ENCODE results near the gene AP3D1. TPM values are rescaled to one million over a fixed set of nuclear protein-coding genes. Genes with fewer than 3 reads are reported as not detected.
"Not testable (repeated sequence)": the region's sequence is repeated elsewhere in the genome, so short reads cannot be mapped to it uniquely, and the experiment has no call there.

Gene AP3D1
- total RNA-seq, 3 donors from 2014 or later: 91.9 to 109 (median 108) TPM

GRCh38 chr19:2089001-2089711 lies 62.2 kb downstream of the AP3D1 start:
- H3K4me1 Mint-ChIP-seq (ENCODE audit: low read depth): peaks cover 72% of the 10 kb centered on the region
- DNase-seq (no peak), ATAC-seq (no peak)
- no peak overlapping the region for H3K4me3 Mint-ChIP-seq
- peaks cover 5% of the 10 kb centered on the region for H3K36me3 Mint-ChIP-seq (ENCODE audit: insufficient read depth)
- H3K27me3 Mint-ChIP-seq (ENCODE audit: low read depth): no peaks in the 10 kb centered on the region
- H3K9me3 Mint-ChIP-seq: no peaks in the 10 kb centered on the region

GRCh38 chr19:2087621-2088100 lies 63.7 kb downstream of the AP3D1 start:
- ATAC-seq (no peak), DNase-seq (no peak)
- peak overlapping the region; percentile 67 for H3K4me3 Mint-ChIP-seq
- no peaks in the 10 kb centered on the region for H3K9me3 Mint-ChIP-seq
- H3K36me3 Mint-ChIP-seq (ENCODE audit: insufficient read depth): peaks cover 5% of the 10 kb centered on the region
- peaks cover 65% of the 10 kb centered on the region for H3K4me1 Mint-ChIP-seq (ENCODE audit: low read depth)
- H3K27me3 Mint-ChIP-seq (ENCODE audit: low read depth): no peaks in the 10 kb centered on the region

- peak; percentile 26 to 28 for ATAC-seq
- DNase-seq; H3K9me3 Mint-ChIP-seq; H3K27me3 Mint-ChIP-seq (ENCODE audit: low read depth); H3K36me3 Mint-ChIP-seq (ENCODE audit: insufficient read depth): not testable (repeated sequence)
- H3K4me3 Mint-ChIP-seq: peak overlapping the region; percentile 67
- H3K4me1 Mint-ChIP-seq (ENCODE audit: low read depth): peaks cover 67% of the 10 kb centered on the region
Observed at GRCh38 chr19:2086695-2087620, 64.4 kb downstream of the AP3D1 start.

DNA sequence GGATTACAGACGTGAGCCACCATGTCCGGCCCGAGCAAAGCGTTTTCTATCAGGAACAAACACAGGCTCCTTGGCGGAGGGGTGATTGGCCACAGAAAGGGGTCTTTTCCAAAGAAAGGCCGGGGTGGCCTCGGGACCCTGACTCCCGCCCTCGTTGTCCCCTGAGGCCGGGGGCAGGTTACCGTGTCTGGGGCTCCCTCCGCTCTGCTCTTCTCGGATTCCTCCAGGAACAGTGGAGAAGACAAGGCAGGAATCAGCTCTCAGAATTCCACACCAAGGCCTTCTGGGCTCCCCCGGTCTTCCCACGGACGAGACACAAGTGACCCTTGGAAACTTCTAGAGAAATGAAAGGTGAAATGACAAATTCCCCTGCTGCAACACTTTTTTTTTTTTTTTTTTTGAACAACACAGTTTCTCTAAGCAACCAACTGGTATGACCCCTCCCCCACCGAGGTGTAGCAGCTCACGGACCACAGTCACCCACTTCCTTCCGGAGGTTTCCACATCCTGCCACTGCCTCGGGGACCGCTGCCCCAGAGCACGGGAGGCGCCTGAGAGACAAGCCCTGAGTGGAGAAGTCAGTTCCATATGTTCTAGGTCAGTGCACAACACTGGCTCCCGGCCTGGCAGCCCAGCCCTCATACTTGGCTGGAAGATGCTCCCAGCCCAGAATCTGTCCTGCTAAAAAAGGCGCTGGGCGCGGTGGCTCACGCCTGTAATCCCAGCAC lies 66.2 kb downstream of the AP3D1 start:
- peaks cover 10% of the 10 kb centered on the region for H3K36me3 Mint-ChIP-seq (ENCODE audit: insufficient read depth)
- H3K4me1 Mint-ChIP-seq (ENCODE audit: low read depth): peaks cover 71% of the 10 kb centered on the region
- DNase-seq (peak; percentile 83), ATAC-seq (peak; percentile 72 to 74)
- H3K27me3 Mint-ChIP-seq (ENCODE audit: low read depth): no peaks in the 10 kb centered on the region
- H3K9me3 Mint-ChIP-seq: no peaks in the 10 kb centered on the region
- H3K4me3 Mint-ChIP-seq: peak overlapping the region; percentile 94

- DNase-seq (peak; percentile 60), ATAC-seq (peak; percentile 30 to 33)
- Mint-ChIP-seq H3K4me3 (peak overlapping the region; percentile 94), H3K9me3 (no peaks in the 10 kb centered on the region), H3K4me1 (ENCODE audit: low read depth) (peaks cover 63% of the 10 kb centered on the region), H3K36me3 (ENCODE audit: insufficient read depth) (peaks cover 17% of the 10 kb centered on the region), H3K27me3 (ENCODE audit: low read depth) (no peaks in the 10 kb centered on the region)
Observed at GRCh38 chr19:2083174-2083854, 68.1 kb downstream of the AP3D1 start.

- Mint-ChIP-seq H3K27me3 (ENCODE audit: low read depth) (no peaks in the 10 kb centered on the region), H3K36me3 (ENCODE audit: insufficient read depth) (peaks cover 17% of the 10 kb centered on the region), H3K9me3 (no peaks in the 10 kb centered on the region), H3K4me3 (peak overlapping the region; percentile 94), H3K4me1 (ENCODE audit: low read depth) (peaks cover 51% of the 10 kb centered on the region)
- ATAC-seq (peak; percentile 17 to 33), DNase-seq (no peak)
Observed at GRCh38 chr19:2081873-2082810, 69.2 kb downstream of the AP3D1 start.

- no peak for DNase-seq
- H3K36me3 Mint-ChIP-seq (ENCODE audit: insufficient read depth): peaks cover 22% of the 10 kb centered on the region
- no peak for ATAC-seq
- H3K27me3 Mint-ChIP-seq (ENCODE audit: low read depth): no peaks in the 10 kb centered on the region
- no peaks in the 10 kb centered on the region for H3K9me3 Mint-ChIP-seq
- H3K4me1 Mint-ChIP-seq (ENCODE audit: low read depth): peaks cover 40% of the 10 kb centered on the region
- peak overlapping the region; percentile 94 for H3K4me3 Mint-ChIP-seq
Observed at GRCh38 chr19:2080336-2080988, 70.9 kb downstream of the AP3D1 start.

DNA sequence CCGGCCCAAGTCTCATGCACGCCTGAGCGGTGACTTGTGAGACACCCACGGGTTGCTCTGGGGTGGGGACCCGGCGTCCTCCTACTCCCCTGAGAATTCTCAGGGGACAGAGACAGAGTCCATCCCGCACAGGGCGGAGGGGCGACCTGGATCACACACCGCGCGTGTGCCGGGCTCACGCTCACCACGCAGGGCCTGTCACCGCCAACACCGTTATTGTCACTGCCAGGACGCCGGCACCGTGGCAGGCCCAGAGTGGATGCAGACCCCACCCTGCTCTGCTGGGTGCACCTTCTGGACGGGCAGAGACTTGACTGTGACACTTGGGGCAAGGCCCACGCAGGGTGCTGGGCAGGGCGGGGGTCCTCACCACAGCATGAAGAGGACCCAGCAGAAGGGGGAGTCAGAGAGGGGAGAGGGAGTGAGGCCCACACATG lies 71.5 kb downstream of the AP3D1 start:
- peaks cover 36% of the 10 kb centered on the region for H3K4me1 Mint-ChIP-seq (ENCODE audit: low read depth)
- ATAC-seq: no peak
- H3K27me3 Mint-ChIP-seq (ENCODE audit: low read depth): no peaks in the 10 kb centered on the region
- H3K9me3 Mint-ChIP-seq: no peaks in the 10 kb centered on the region
- peaks cover 19% of the 10 kb centered on the region for H3K36me3 Mint-ChIP-seq (ENCODE audit: insufficient read depth)
- peak overlapping the region; percentile 94 for H3K4me3 Mint-ChIP-seq
- no peak for DNase-seq

DNA sequence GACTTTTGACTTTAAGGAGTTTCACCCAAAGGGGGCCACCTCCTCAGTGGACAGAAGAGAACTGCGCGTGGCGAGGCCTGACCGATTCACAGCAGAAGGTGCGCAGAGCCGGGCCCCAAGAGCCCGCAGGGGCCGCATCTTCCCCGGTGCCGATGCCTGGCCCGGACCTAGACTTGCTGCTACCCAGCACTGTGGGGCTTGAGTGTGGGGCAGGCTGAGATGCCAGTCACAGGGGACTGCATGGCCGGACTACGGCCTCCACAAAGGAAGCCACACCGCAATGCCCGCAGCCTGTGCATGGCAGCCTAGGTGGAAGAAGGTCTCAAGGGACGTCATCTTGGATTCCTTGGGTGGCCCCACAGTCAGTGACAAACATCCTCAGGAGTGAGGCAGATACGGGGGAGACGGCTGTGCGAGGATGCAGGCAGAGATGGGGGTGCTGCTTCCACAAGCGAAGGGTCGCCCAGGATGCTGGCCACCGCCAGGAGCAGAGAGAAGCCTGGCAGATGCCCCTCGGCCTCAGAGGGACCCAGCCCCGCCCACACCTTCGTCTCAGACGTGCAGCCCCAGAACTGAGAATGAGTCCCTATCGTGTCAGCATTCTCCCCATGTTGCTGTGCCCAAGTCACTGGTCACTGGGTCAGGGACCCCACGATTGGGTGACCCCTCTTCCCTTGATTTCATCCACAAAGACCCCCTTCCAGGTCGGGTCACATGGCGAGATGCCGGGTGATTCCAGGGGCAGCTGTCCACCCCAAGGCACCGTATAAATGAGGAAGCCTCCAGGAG lies 72.1 kb downstream of the AP3D1 start:
- H3K27me3 Mint-ChIP-seq (ENCODE audit: low read depth): no peaks in the 10 kb centered on the region
- DNase-seq (no peak), ATAC-seq (no peak)
- H3K9me3 Mint-ChIP-seq: no peaks in the 10 kb centered on the region
- H3K36me3 Mint-ChIP-seq (ENCODE audit: insufficient read depth): peaks cover 20% of the 10 kb centered on the region
- H3K4me3 Mint-ChIP-seq: peak overlapping the region; percentile 94
- H3K4me1 Mint-ChIP-seq (ENCODE audit: low read depth): peaks cover 36% of the 10 kb centered on the region

DNA sequence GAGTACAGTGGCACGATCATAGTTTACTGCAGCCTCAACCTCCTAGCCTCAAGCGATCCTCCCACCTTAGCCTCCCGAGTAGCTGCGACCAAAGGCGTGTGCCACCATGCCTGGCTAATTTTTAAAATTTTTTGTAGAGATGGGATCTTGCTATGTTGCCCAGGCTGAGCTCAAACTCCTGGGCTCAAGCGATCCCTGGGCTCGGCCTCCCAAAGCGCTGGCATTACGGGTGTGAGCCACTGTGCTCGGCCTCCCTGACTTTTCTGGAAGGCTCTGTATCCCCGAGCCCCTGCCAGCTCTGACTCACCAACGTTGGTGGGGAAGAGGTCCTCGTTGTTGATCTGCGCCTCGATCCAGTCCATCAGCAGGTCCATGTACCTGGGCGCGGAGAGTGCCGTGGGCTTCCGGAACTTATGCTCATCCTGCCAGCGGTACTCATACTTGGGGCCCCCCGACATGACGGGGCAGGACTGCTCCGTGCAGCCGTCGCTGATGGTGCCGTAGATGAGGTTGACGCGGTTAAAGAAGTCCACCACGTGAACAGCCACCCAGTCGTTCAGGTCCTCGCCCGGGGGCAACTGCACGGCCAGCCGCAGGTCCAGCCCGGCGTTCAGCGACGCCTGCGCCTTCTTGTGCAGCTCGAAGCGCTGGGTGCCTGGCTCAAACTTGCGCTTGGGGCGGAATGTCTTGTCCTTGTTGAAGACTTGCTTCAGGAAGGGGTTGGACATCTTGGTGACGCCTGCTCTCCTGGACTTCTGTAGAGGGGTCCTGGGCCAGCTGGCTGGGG lies 73.3 kb downstream of the AP3D1 start:
- Mint-ChIP-seq H3K27me3 (ENCODE audit: low read depth) (no peaks in the 10 kb centered on the region), H3K4me1 (ENCODE audit: low read depth) (peaks cover 36% of the 10 kb centered on the region), H3K4me3 (no peak overlapping the region), H3K9me3 (no peaks in the 10 kb centered on the region), H3K36me3 (ENCODE audit: insufficient read depth) (peaks cover 25% of the 10 kb centered on the region)
- DNase-seq (no peak), ATAC-seq (no peak)

DNA sequence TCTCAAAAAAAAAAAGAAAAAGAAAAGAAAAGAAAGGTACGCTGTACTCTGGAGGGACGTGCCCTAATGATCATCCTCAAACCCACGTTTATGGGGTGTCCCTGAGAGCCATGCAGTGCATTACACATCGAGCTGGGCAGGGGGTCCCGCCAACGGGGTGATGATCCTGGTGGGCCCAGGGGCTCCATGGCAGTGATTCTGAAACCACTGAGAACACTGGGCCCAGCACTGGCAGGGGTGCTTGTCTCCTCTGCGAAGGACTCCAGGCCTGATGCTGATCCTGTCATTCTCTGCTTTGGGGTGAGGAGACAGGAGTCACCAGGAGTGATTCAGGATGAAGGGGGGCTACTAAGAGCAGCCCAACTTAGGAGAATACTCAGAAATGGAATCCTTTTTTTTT lies 74.0 kb downstream of the AP3D1 start:
- DNase-seq (no peak), ATAC-seq (no peak)
- Mint-ChIP-seq H3K4me1 (ENCODE audit: low read depth) (peaks cover 31% of the 10 kb centered on the region), H3K27me3 (ENCODE audit: low read depth) (no peaks in the 10 kb centered on the region), H3K9me3 (no peaks in the 10 kb centered on the region), H3K36me3 (ENCODE audit: insufficient read depth) (peaks cover 28% of the 10 kb centered on the region), H3K4me3 (no peak overlapping the region)

Data from activated T-cell treated with anti-CD3 and anti-CD28 coated beads, Interleukin-2, amount 50 U/mL, for 4 hours (primary cell).